HEK293 (cell line): Measurements from ENCODE around the gene INPP5D.

ENCODE experiments used
- CTCF ChIP-seq: fragments of 450-650 bp; formaldehyde crosslinking; IDR thresholded peaks from 2 replicates; pipeline ENCODE4 v1.5.1; 2016; ENCODE audit warnings: missing biosample characterization, missing genetic modification characterization
- KLF10 ChIP-seq: fragments of 450-650 bp; IDR thresholded peaks from 2 replicates; pipeline ENCODE4 v1.5.1; 2018; ENCODE audit warnings: missing biosample characterization, mild to moderate bottlenecking, missing genetic modification characterization
- KLF16 ChIP-seq: fragments of 450-650 bp; formaldehyde crosslinking; IDR thresholded peaks from 2 replicates; pipeline ENCODE4 v1.5.1; 2017; ENCODE audit warnings: missing biosample characterization, missing genetic modification characterization
- TRIM28 ChIP-seq: IDR thresholded peaks from 2 replicates; pipeline ENCODE4 v1.6.1; 2011; ENCODE audit warnings: low read length, control low read depth, borderline replicate concordance
- ZBTB1 ChIP-seq: fragments of 450-650 bp; formaldehyde crosslinking; IDR thresholded peaks from 2 replicates; pipeline ENCODE4 v1.5.1; 2016; ENCODE audit warnings: missing biosample characterization, missing genetic modification characterization
- ZNF416 ChIP-seq: fragments of 450-650 bp; formaldehyde crosslinking; IDR thresholded peaks from 2 replicates; pipeline ENCODE4 v1.5.1; 2016; ENCODE audit warnings: missing biosample characterization, missing genetic modification characterization
- ZNF830 ChIP-seq: fragments of 450-650 bp; IDR thresholded peaks from 2 replicates; pipeline ENCODE4 v1.5.0; 2018; ENCODE audit warnings: missing biosample characterization, missing genetic modification characterization, low read depth, mild to moderate bottlenecking, moderate library complexity

DNA sequence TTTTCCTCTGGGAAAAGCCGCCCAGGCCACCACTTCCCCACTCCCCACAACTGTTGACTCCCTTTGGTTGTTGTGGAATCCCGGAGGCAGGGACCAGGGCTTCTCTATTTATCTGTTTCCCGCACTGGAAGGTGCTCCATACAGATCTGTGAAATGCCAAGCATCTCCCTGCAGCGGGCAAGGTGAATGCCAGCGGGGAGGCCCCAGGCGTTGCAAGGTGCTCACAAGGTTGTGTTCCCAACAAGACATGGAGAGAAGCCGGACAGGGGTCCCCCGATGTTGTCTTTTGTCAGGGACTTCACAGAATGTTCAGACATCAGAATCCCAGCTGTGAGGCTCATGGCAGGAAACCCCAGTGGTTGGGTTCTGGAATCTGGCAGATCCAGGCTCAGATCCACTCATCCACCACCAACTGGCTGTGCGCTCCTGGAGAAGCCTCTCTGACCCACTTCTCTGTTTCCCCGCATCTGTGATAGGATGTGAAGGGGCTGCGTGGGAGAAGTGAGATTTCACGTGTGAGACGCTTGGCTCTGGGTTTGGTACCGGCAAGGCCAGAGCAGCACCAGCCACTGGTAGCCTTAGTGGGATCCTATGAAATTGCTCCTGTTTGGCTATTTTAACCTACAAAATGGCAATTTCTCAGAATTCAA is 36.3 kb upstream of the INPP5D start:
- TF ChIP-seq TRIM28 (no peak), CTCF (tag by site-specific recombination) (no peak), ZNF830 (tag by site-specific recombination) (no peak), KLF10 (tag by site-specific recombination) (no peak), KLF16 (tag by site-specific recombination) (no peak), ZBTB1 (tag by site-specific recombination) (no peak), ZNF416 (tag by site-specific recombination) (no peak)
